GM10266 (cell line): ENCODE measurements around the gene ANXA9.

ENCODE experiments used
- DNase-seq: peaks from one replicate; pipeline ENCODE4 v3.0.0; 2012; ENCODE audit errors: extremely low spot score
- TF ChIP-seq, protein P1 (sequence below): IDR thresholded peaks from 2 replicates; pipeline ENCODE4 v1.5.1; 2012; ENCODE audit warnings: mild to moderate bottlenecking, low read depth; ENCODE audit not compliant: control insufficient read depth, insufficient read depth; ENCODE audit errors: missing control alignments

Gene ANXA9

GRCh38 chr1:150999926-151000325, 17.8 kb downstream of the ANXA9 start:
- TF ChIP-seq, protein P1, sequence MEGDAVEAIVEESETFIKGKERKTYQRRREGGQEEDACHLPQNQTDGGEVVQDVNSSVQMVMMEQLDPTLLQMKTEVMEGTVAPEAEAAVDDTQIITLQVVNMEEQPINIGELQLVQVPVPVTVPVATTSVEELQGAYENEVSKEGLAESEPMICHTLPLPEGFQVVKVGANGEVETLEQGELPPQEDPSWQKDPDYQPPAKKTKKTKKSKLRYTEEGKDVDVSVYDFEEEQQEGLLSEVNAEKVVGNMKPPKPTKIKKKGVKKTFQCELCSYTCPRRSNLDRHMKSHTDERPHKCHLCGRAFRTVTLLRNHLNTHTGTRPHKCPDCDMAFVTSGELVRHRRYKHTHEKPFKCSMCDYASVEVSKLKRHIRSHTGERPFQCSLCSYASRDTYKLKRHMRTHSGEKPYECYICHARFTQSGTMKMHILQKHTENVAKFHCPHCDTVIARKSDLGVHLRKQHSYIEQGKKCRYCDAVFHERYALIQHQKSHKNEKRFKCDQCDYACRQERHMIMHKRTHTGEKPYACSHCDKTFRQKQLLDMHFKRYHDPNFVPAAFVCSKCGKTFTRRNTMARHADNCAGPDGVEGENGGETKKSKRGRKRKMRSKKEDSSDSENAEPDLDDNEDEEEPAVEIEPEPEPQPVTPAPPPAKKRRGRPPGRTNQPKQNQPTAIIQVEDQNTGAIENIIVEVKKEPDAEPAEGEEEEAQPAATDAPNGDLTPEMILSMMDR = no peak
- no peak for DNase-seq

- TF ChIP-seq, protein P1 = no peak
- no peak for DNase-seq
These were observed 18.3 kb downstream of the ANXA9 start for GRCh38 chr1:151000408-151000807.

- TF ChIP-seq, protein P1 = no peak
These were observed 19.5 kb downstream of the ANXA9 start for GRCh38 chr1:151001602-151002001.

DNA sequence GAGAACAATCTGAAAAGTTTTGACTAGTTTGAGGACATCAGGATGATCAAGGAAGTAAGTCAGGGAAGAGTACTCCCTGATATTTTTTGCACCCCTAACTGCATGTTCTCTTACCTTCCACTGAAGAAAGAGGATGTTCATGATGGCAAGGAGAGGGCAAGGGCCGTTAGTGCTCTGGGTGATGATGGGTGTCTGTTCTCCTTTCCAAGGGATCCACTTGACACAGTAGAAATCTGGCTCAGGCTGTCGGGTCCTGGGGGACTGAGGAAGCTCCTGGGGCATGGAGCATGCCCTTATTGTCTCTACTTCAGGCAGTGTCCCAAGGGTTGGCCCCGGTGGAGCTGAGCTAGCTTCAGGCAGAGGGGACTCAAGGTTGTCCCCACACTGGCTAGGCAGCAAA, 20.0 kb downstream of the ANXA9 start:
- DNase-seq = no peak
- TF ChIP-seq, protein P1 = no peak

More at GRCh38 chr1:151001602-151002001, 19.5 kb downstream of the ANXA9 start:
- no peak for DNase-seq

DNA sequence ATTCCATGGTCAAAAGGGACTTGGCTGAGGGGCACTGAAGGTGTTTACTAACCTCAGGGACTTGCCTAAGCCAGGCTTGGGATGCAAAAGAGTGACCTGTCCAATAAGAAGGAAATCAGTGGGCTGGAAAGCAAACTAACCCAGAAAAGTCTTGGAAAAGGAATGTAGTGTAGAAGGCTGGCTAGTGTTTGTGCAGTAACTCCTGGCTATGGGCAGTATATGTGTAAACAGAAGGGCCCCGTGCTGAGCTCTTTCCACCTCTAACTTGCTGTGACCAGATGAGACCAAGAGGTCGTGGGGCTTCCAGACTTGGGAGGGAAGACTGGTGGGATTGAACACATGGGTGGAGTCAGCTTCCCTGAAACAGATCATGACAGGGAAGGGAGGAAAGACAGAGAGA, 20.5 kb downstream of the ANXA9 start:
- no peak for DNase-seq
- TF ChIP-seq, protein P1 = no peak

- no peak for DNase-seq
- TF ChIP-seq, protein P1 = no peak
These were observed 21.1 kb downstream of the ANXA9 start for GRCh38 chr1:151003180-151003579.

GRCh38 chr1:151005729-151006319, 23.7 kb downstream of the ANXA9 start:
- DNase-seq = no peak
- TF ChIP-seq, protein P1 = no peak
